Muscle of leg (tissue), 11 donors: ENCODE results near the gene ALG6. TPM values are rescaled to one million over a fixed set of nuclear protein-coding genes. Genes with fewer than 3 reads are reported as not detected.

Experiments used
- DNase-seq: peaks from one replicate; pipeline ENCODE4 v3.0.0; 2013
- H3K27ac ChIP-seq: one replicate; pipeline ENCODE4 v1.5.1; 2013; ENCODE audit warnings: mild to moderate bottlenecking, low read length, control low read depth
- H3K27me3 ChIP-seq: one replicate; pipeline ENCODE4 v1.6.1; 2013; ENCODE audit warnings: low read length; ENCODE audit not compliant: control insufficient read depth, insufficient read depth
- H3K36me3 ChIP-seq: one replicate; pipeline ENCODE4 v1.6.1; 2013; ENCODE audit warnings: low read length; ENCODE audit not compliant: control insufficient read depth, insufficient read depth
- H3K4me1 ChIP-seq: one replicate; pipeline ENCODE4 v1.6.1; 2013; ENCODE audit warnings: low read length; ENCODE audit not compliant: control insufficient read depth, insufficient read depth
- H3K4me3 ChIP-seq: one replicate; pipeline ENCODE4 v1.5.1; 2013; ENCODE audit warnings: low read length, control low read depth
- H3K9me3 ChIP-seq: replicated peaks from 2 replicates; pipeline ENCODE4 v1.6.1; 2013; ENCODE audit warnings: low read depth, low read length; ENCODE audit not compliant: control insufficient read depth
- WGBS: methylation state at CpG from one replicate; pipeline ENCODE4 v1.1.5; 2013; ENCODE audit warnings: missing lambda C conversion rate; ENCODE audit not compliant: insufficient coverage; 5-methylcytosine and 5-hydroxymethylcytosine counted together
- polyA plus RNA-seq, 8 donors: library from polyadenylated mRNA; unstranded; fragments of 120-200 nt; gene quantifications; one replicate each; pipeline versions ENCODE4 v1.2.1 to v1.2.3, GENCODE V29; 2013; ENCODE audit warnings: inconsistent platforms in 1 of 8, low replicate concordance in 1 of 8; ENCODE audit not compliant: insufficient read length in 8 of 8, insufficient read depth in 1 of 8
- total RNA-seq: library from RNA; stranded (reverse); fragments of 120-200 nt; gene quantifications from one replicate; pipeline ENCODE4 v1.2.4, GENCODE V29; 2013

ALG6 gene
- total and polyA plus RNA-seq, 9 donors = 12.2 to 19.5 (median 14.3) TPM

- H3K27ac ChIP-seq = peak within 1 kb of the TSS; percentile 56
- under 1% methylated on average over 74 of the region's 85 CpGs for WGBS
- H3K4me1 ChIP-seq = peaks cover 45% of the 10 kb centered on the region
- H3K9me3 ChIP-seq = no peaks in the 10 kb centered on the region
- DNase-seq = peak; percentile 76
- H3K4me3 ChIP-seq = peak within 1 kb of the TSS; percentile 44
- peaks cover 89% of the 10 kb centered on the region for H3K27me3 ChIP-seq
- no peaks in the 10 kb centered on the region for H3K36me3 ChIP-seq
These were observed 45.1 kb upstream of the ALG6 start, which contains the start of gene FOXD3 for GRCh38 chr1:63322114-63322943. Gene FOXD3, plus strand, starts transcription at chr1:63322567. Its CDS starts 492 bp downstream, at chr1:63323059.

GRCh38 chr1:63322944-63323864 lies 44.2 kb upstream of the ALG6 start:
- WGBS = under 1% methylated on average over 91 of the region's 104 CpGs
- H3K27me3 ChIP-seq = peaks cover 89% of the 10 kb centered on the region

GRCh38 chr1:63323865-63324778 lies 43.3 kb upstream of the ALG6 start:
- peak overlapping the region; percentile 31 for H3K27ac ChIP-seq
- DNase-seq = peak; percentile 3
- H3K4me3 ChIP-seq = peak overlapping the region; percentile 45
- peaks cover 89% of the 10 kb centered on the region for H3K27me3 ChIP-seq
- H3K9me3 ChIP-seq = no peaks in the 10 kb centered on the region
- H3K4me1 ChIP-seq = peaks cover 44% of the 10 kb centered on the region
- H3K36me3 ChIP-seq = no peaks in the 10 kb centered on the region
- 1% methylated on average over 106 of the region's 114 CpGs for WGBS

More at GRCh38 chr1:63322944-63323864, 44.2 kb upstream of the ALG6 start:
- peak; percentile 36 for DNase-seq
- no peaks in the 10 kb centered on the region for H3K9me3 ChIP-seq
- H3K27ac ChIP-seq = peak overlapping the region; percentile 56
- no peaks in the 10 kb centered on the region for H3K36me3 ChIP-seq
- peaks cover 46% of the 10 kb centered on the region for H3K4me1 ChIP-seq
- H3K4me3 ChIP-seq = peak overlapping the region; percentile 44

GRCh38 chr1:63324779-63325119 lies 42.7 kb upstream of the ALG6 start:
- no CpG with 5 or more reads among the region's 7 CpGs for WGBS
- peak; percentile 7 for DNase-seq
- Histone ChIP-seq H3K4me3 (peak overlapping the region; percentile 45), H3K27ac (peak overlapping the region; percentile 31), H3K36me3 (no peaks in the 10 kb centered on the region), H3K9me3 (no peaks in the 10 kb centered on the region), H3K4me1 (peaks cover 46% of the 10 kb centered on the region), H3K27me3 (peaks cover 89% of the 10 kb centered on the region)

GRCh38 chr1:63325279-63325985 lies 42.0 kb upstream of the ALG6 start:
- Histone ChIP-seq H3K36me3 (no peaks in the 10 kb centered on the region), H3K27me3 (peaks cover 89% of the 10 kb centered on the region), H3K27ac (peak overlapping the region; percentile 77), H3K4me1 (peaks cover 49% of the 10 kb centered on the region), H3K9me3 (no peaks in the 10 kb centered on the region), H3K4me3 (peak overlapping the region; percentile 45)
- peak; percentile 8 for DNase-seq
- no CpG with 5 or more reads among the region's 2 CpGs for WGBS

GRCh38 chr1:63326106-63326472 lies 41.3 kb upstream of the ALG6 start:
- peak overlapping the region; percentile 18 for H3K4me3 ChIP-seq
- WGBS = 14% methylated on average over 11 of the region's 20 CpGs
- peaks cover 47% of the 10 kb centered on the region for H3K4me1 ChIP-seq

GRCh38 chr1:63326473-63327380 lies 40.7 kb upstream of the ALG6 start:
- Histone ChIP-seq H3K36me3 (no peaks in the 10 kb centered on the region), H3K27me3 (peaks cover 85% of the 10 kb centered on the region), H3K4me1 (peaks cover 45% of the 10 kb centered on the region), H3K9me3 (no peaks in the 10 kb centered on the region), H3K27ac (peak overlapping the region; percentile 77), H3K4me3 (peak overlapping the region; percentile 18)
- peak; percentile 64 for DNase-seq
- WGBS = 2% methylated on average over 21 of the region's 37 CpGs

More at GRCh38 chr1:63326106-63326472, 41.3 kb upstream of the ALG6 start:
- Histone ChIP-seq H3K27me3 (peaks cover 89% of the 10 kb centered on the region), H3K9me3 (no peaks in the 10 kb centered on the region), H3K27ac (peak overlapping the region; percentile 77), H3K36me3 (no peaks in the 10 kb centered on the region)
- DNase-seq = peak; percentile 14

GRCh38 chr1:63327417-63328054 lies 39.9 kb upstream of the ALG6 start:
- no peaks in the 10 kb centered on the region for H3K36me3 ChIP-seq
- WGBS = 0% methylated on average over 17 of the region's 25 CpGs
- peaks cover 38% of the 10 kb centered on the region for H3K4me1 ChIP-seq
- no peak overlapping the region for H3K4me3 ChIP-seq
- peaks cover 77% of the 10 kb centered on the region for H3K27me3 ChIP-seq
- peak; percentile 81 for DNase-seq
- no peaks in the 10 kb centered on the region for H3K9me3 ChIP-seq
- peak overlapping the region; percentile 77 for H3K27ac ChIP-seq
